A549 (cell line): ENCODE results near the gene RUNX1. TPM values are rescaled to one million over a fixed set of nuclear protein-coding genes. Genes with fewer than 3 reads are reported as not detected.

ENCODE experiments used
- ATAC-seq, 2 experiments: fragments of 200-7000 bp in 1 of 2; fragments of >200 bp in 1 of 2; cut with Nextera tagmentation in 1 of 2; cut with Tn5 transposase in 1 of 2; 3 replicates each; pipeline versions ENCODE4 v1.8.0 to v1.9.1; 2018 to 2020; ENCODE audit warnings: mild to moderate bottlenecking in 1 of 2, moderate library complexity in 1 of 2
- CTCF ChIA-PET: fragments of 300-600 bp; sonication (Branson Sonifier 250); formaldehyde crosslinking; extraction: SDS; loops from one replicate; lab custom pipeline; 2021; ENCODE audit warnings: antibody characterized with exemption, inconsistent platforms; lab: Yijun Ruan, JAX
- POLR2A ChIA-PET: fragments of 350-600 bp; formaldehyde crosslinking; extraction: SDS; loops from one replicate; lab custom pipeline; 2021; ENCODE audit warnings: antibody characterized with exemption, inconsistent platforms; lab: Yijun Ruan, JAX
- DNase-seq, 2 experiments: peaks; one replicate each; pipeline versions ENCODE4 v3.0.0 to v3.0.0-alpha.2; 2011 to 2016; ENCODE audit warnings: low read depth in 1 of 2, low spot score in 1 of 2
- FAIRE-seq: peaks from 2 replicates; lab custom pipeline; 2011; peaks lifted over from hg19 to GRCh38; lab: Jason Lieb, UNC
- H3K27ac ChIP-seq, 2 experiments: fragments of >200 bp; sonication (Bioruptor Twin); formaldehyde crosslinking; 3 replicates each; pipeline ENCODE4 v1.5.1; 2016 to 2017
- H3K4me1 ChIP-seq: fragments of >200 bp; sonication (Bioruptor Twin); formaldehyde crosslinking; 3 replicates; pipeline ENCODE4 v1.6.1; 2016
- H3K4me2 ChIP-seq: fragments of >200 bp; sonication (Bioruptor Twin); formaldehyde crosslinking; 3 replicates; pipeline ENCODE4 v1.6.1; 2016
- H3K4me3 ChIP-seq: fragments of >200 bp; sonication (Bioruptor Twin); formaldehyde crosslinking; 3 replicates; pipeline ENCODE4 v1.5.1; 2016
- H3K9me3 ChIP-seq: fragments of >200 bp; sonication (Bioruptor Twin); formaldehyde crosslinking; 3 replicates; pipeline ENCODE4 v1.6.1; 2016
- CEBPB ChIP-seq, 2 experiments: fragments of >200 bp in 1 of 2; sonication (Bioruptor Twin) in 1 of 2; formaldehyde crosslinking in 1 of 2; IDR thresholded peaks; 2 replicates each; pipeline ENCODE4 v1.6.1; 2012 to 2016
- CHD4 ChIP-seq: fragments of 200-600 bp; sonication (generic); IDR thresholded peaks from 2 replicates; pipeline ENCODE4 v1.6.1; 2016; ENCODE audit warnings: antibody characterized with exemption, mild to moderate bottlenecking, borderline replicate concordance
- HEYL ChIP-seq: fragments of 250-450 bp; sonication (Bioruptor Pico); IDR thresholded peaks from 2 replicates; pipeline ENCODE4 v1.8.0; 2021; ENCODE audit warnings: mild to moderate bottlenecking, moderate library complexity
- MAFK ChIP-seq: fragments of 450-650 bp; IDR thresholded peaks from 2 replicates; pipeline ENCODE4 v1.6.1; 2014; ENCODE audit not compliant: partially characterized antibody
- NPAS2 ChIP-seq: fragments of 250-450 bp; sonication (Bioruptor Pico); IDR thresholded peaks from 2 replicates; pipeline ENCODE4 v1.8.0; 2022; ENCODE audit warnings: mild to moderate bottlenecking, moderate library complexity, borderline replicate concordance
- RAD21 ChIP-seq, 2 experiments: fragments of >200 bp in 1 of 2; sonication (Bioruptor Twin) in 1 of 2; formaldehyde crosslinking in 1 of 2; IDR thresholded peaks in 1 of 2; conservative IDR thresholded peaks in 1 of 2; 2 replicates in 1 of 2; 3 replicates in 1 of 2; pipeline ENCODE4 v1.6.1; 2012 to 2018; ENCODE audit warnings: inconsistent platforms in 1 of 2
- RNF2 ChIP-seq: fragments of 200-600 bp; sonication (generic); IDR thresholded peaks from 2 replicates; pipeline ENCODE4 v1.6.1; 2016; ENCODE audit warnings: low read depth, mild to moderate bottlenecking, antibody characterized with exemption, moderate library complexity, borderline replicate concordance
- SMC3 ChIP-seq: fragments of >200 bp; sonication (Bioruptor Twin); formaldehyde crosslinking; IDR thresholded peaks from 3 replicates; pipeline ENCODE4 v1.6.1; 2018; ENCODE audit warnings: inconsistent platforms
- ZNF302 ChIP-seq: fragments of 250-450 bp; sonication (Bioruptor Pico); IDR thresholded peaks from 2 replicates; pipeline ENCODE4 v1.9.0; 2021; ENCODE audit warnings: inconsistent platforms, mild to moderate bottlenecking, moderate library complexity
- WGBS: methylation state at CpG from one replicate; pipeline ENCODE4 v1.1.6; 2017; ENCODE audit errors: missing lambda C conversion rate; 5-methylcytosine and 5-hydroxymethylcytosine counted together
- polyA plus RNA-seq, 4 experiments: library from polyadenylated mRNA; depleted of rRNA in 3 of 4; stranded (reverse); fragments of >200 nt; fragmentation: RNase III in 1 of 4; extraction: RNeasy Plus Mini Kit Qiagen cat#74134 plus additional on column Dnase treatment in 1 of 4; gene quantifications; 2 replicates in 3 of 4; 3 replicates in 1 of 4; pipeline ENCODE4 v1.2.3, GENCODE V29; 2011 to 2017
- TF ChIP-seq, protein P1 (sequence below): fragments of 250-450 bp; sonication (Bioruptor Pico); IDR thresholded peaks from 2 replicates; pipeline ENCODE4 v1.5.0; 2020; ENCODE audit warnings: low read depth, mild to moderate bottlenecking, moderate library complexity
- TF ChIP-seq, protein P2 (sequence below): IDR thresholded peaks from 2 replicates; pipeline ENCODE4 v1.6.1; 2012

The RUNX1 gene
- polyA plus RNA-seq, 2 of the 4 experiments (the other 2 are of a cell fraction), result 5.5 TPM

DNA sequence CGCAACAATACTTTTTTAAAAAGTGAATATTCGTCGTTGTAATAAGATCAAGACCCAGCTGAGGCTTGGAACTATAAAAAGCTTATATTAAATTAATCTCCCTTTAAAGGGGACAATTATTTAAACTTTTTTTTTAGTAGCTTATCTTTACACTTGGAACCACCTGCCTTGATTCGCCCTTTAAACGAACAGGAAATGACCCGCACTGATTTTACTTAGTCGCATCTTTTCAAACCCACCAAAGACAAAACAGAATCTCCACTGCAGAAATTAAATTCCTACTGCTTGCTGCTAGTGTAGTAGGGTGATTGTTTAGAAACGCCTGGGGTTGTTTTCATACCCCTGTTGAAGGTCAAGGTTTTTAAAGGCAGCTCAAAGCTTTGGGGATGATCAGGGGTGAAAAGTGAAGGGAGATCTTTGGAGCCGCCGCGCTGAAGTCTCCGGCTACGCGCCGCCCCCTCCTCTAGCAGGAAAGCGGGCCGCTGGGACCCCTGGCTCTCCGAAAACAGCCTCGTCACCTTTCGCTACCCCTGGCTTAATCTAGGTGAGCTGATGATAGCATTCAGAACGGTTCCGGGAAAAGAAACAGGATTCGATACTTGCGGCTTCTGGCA is 163.4 kb downstream of the RUNX1 start:
- FAIRE-seq (no peak), DNase-seq (no peak)
- ChIA-PET POLR2A (interaction anchor here (0.5 to 4.9 kb wide), 6 partner anchors 49 to 1188 kb away, joined by 4 to 70 read pairs (median 9); no protein-coding TSS in a partner anchor), CTCF (interaction anchor here (0.7 to 7.3 kb wide), 8 partner anchors 40 to 1054 kb away, joined by 3 to 46 read pairs (median 4); no protein-coding TSS in a partner anchor)
- H3K9me3 ChIP-seq, result no peaks in the 10 kb centered on the region
- WGBS, result 3% methylated on average over 15 of the region's 24 CpGs
- TF ChIP-seq CEBPB (IDR thresholded peaks at IDR 0.05) (no peak), MAFK (no peak), HEYL (CRISPR knock-in tag) (no peak), ZNF302 (CRISPR knock-in tag) (no peak)
- TF ChIP-seq, all 56 proteins: peak for 0
- Histone ChIP-seq H3K27ac (peak overlapping the region; percentile 93 to 100), H3K4me1 (peaks cover 38% of the 10 kb centered on the region), H3K4me3 (peak overlapping the region; percentile 72), H3K4me2 (peak overlapping the region; percentile 94)
- ATAC-seq, result no peak

GRCh38 chr21:34885125-34885524 is 164.0 kb downstream of the RUNX1 start:
- Histone ChIP-seq H3K9me3 (no peaks in the 10 kb centered on the region), H3K27ac (peak overlapping the region; percentile 93 to 100), H3K4me2 (peak overlapping the region; percentile 94), H3K4me3 (peak overlapping the region; percentile 72), H3K4me1 (peaks cover 37% of the 10 kb centered on the region)
- CTCF ChIA-PET, result interaction anchor here (0.7 to 7.3 kb wide), 4 partner anchors 44 to 140 kb away, joined by 3 to 46 read pairs (median 4); no protein-coding TSS in a partner anchor
- WGBS, result 16% methylated on average over 6 of the region's 6 CpGs
- no peak for FAIRE-seq
- TF ChIP-seq CHD4 (no peak), SMC3 (no peak)
- TF ChIP-seq, protein P1, sequence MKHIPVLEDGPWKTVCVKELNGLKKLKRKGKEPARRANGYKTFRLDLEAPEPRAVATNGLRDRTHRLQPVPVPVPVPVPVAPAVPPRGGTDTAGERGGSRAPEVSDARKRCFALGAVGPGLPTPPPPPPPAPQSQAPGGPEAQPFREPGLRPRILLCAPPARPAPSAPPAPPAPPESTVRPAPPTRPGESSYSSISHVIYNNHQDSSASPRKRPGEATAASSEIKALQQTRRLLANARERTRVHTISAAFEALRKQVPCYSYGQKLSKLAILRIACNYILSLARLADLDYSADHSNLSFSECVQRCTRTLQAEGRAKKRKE (CRISPR knock-in tag), result no peak
- TF ChIP-seq, all 56 proteins: peak for 0
- POLR2A ChIA-PET, result interaction anchor here (1.7 to 3.8 kb wide), 2 partner anchors 49 to 84 kb away, joined by 4 to 14 read pairs; no protein-coding TSS in a partner anchor
- DNase-seq (no peak), ATAC-seq (no peak)

- peak overlapping the region; percentile 93 to 100 for H3K27ac ChIP-seq
- WGBS, result 39% methylated on average over 3 of the region's 3 CpGs
- peaks cover 44% of the 10 kb centered on the region for H3K4me1 ChIP-seq
- peak overlapping the region; percentile 94 for H3K4me2 ChIP-seq
- FAIRE-seq, result no peak
- peak overlapping the region; percentile 72 for H3K4me3 ChIP-seq
- TF ChIP-seq RAD21 (conservative IDR thresholded peaks at IDR 0.05 in 1 of 2, IDR thresholded peaks at IDR 0.05 in 1 of 2), result no peak
- no peak for TF ChIP-seq RNF2
- no peak for TF ChIP-seq NPAS2 (CRISPR knock-in tag)
- no peak for TF ChIP-seq HEYL (CRISPR knock-in tag)
- TF ChIP-seq, protein P2, sequence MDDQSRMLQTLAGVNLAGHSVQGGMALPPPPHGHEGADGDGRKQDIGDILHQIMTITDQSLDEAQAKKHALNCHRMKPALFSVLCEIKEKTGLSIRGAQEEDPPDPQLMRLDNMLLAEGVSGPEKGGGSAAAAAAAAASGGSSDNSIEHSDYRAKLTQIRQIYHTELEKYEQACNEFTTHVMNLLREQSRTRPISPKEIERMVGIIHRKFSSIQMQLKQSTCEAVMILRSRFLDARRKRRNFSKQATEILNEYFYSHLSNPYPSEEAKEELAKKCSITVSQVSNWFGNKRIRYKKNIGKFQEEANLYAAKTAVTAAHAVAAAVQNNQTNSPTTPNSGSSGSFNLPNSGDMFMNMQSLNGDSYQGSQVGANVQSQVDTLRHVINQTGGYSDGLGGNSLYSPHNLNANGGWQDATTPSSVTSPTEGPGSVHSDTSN, result no peak
- TF ChIP-seq, protein P1 (CRISPR knock-in tag), result no peak
- TF ChIP-seq, all 56 proteins: peak for 0
- CTCF ChIA-PET, result interaction anchor here (1.8 to 7.3 kb wide), 2 partner anchors 76 to 140 kb away, joined by 4 to 46 read pairs; no protein-coding TSS in a partner anchor
- ATAC-seq (no peak), DNase-seq (no peak)
- H3K9me3 ChIP-seq, result no peaks in the 10 kb centered on the region
- POLR2A ChIA-PET, result interaction anchor here (1.7 kb wide), 1 partner anchor 48 kb away, joined by 4 read pairs; no protein-coding TSS in a partner anchor
Observed at GRCh38 chr21:34884346-34884929, 164.7 kb downstream of the RUNX1 start.
